Measurements from ENCODE around the gene SMIM45.

The SMIM45 gene

DNA sequence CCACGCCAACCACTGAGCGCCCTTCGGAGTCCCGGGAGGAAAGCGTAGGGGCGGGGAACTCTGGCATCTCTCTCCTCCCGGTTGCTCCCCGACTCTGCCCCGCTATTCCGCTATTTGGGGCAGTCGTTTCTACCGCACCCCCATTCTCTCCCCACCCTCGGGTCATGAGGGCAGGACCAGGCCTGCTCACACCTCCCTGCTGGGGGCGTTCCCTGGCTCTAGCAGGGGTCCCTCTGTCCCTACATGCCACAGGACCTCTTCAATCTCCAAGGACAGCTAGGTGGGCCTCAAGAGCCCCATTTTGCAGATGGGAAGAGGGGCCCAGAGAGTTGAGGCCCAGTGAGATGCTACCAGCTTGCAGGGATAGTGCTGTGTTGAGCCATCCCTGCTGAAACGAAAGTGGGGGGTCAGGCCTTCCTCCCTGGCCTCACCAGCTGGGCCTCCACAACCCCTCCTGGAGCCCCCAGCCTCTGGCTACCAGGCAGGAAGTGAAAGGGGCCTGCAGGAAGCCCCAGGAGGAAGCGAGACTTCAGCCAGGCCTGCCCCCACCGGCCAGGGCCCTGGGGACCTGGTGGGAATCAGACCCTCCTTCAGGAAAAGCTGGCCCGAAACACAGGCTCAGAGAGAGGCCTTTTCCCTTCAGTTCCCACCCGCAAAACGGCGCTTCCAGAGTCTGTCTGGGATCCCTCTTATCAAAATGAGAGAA is 31.5 kb upstream of the SMIM45 start:
- Histone ChIP-seq H3K27ac (no peak overlapping the region), H4K20me1 (ENCODE audit: insufficient read depth) (no peaks in the 10 kb centered on the region), H3K4me1 (ENCODE audit: low read depth, poor library complexity, severe bottlenecking) (no peaks in the 10 kb centered on the region), H2AFZ (ENCODE audit: low read depth) (no peak overlapping the region), H3K4me3 (IDR thresholded peaks at IDR 0.05; ENCODE audit: insufficient read depth, low read depth, low read length) (no peak overlapping the region), H3K9ac (no peak overlapping the region), H3K4me2 (no peak overlapping the region), H3K27me3 (ENCODE audit: insufficient read depth, low read depth) (peaks cover 18% of the 10 kb centered on the region), H3K79me2 (ENCODE audit: insufficient read depth, low read depth) (no peaks in the 10 kb centered on the region), H3K36me3 (ENCODE audit: insufficient read depth) (no peaks in the 10 kb centered on the region)
- no peak for TF ChIP-seq CTCF (conservative IDR thresholded peaks at IDR 0.05; ENCODE audit: low read depth, low read length)

DNA sequence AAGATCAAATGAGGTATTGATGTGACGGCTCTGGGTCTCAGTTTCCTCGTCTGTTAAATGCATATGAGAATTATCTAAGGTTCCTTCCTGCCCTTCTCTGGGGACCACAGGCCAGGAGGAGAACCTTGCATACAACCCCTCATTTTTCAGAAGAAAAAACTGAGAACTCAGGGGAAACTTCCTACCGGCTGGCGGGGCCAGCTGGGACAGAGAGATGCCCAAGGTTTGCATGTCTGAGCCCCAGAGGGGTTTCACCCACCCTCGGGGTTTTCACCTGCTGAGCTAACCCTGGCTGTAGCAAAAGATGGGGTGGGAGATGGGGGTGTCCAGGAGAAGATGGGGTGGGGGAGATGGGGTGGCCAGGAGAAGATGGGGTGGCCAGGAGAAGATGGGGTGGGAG is 29.6 kb upstream of the SMIM45 start:
- no peaks in the 10 kb centered on the region for H3K36me3 ChIP-seq (ENCODE audit: insufficient read depth)
- TF ChIP-seq CTCF (conservative IDR thresholded peaks at IDR 0.05; ENCODE audit: low read depth, low read length) = no peak
- no peak overlapping the region for H3K4me2 ChIP-seq
- H3K27ac ChIP-seq = no peak overlapping the region
- no peak overlapping the region for H3K4me3 ChIP-seq (IDR thresholded peaks at IDR 0.05; ENCODE audit: insufficient read depth, low read depth, low read length)
- peaks cover 21% of the 10 kb centered on the region for H3K27me3 ChIP-seq (ENCODE audit: insufficient read depth, low read depth)
- no peak overlapping the region for H3K9ac ChIP-seq
- no peaks in the 10 kb centered on the region for H3K79me2 ChIP-seq (ENCODE audit: insufficient read depth, low read depth)
- no peak overlapping the region for H2AFZ ChIP-seq (ENCODE audit: low read depth)
- H4K20me1 ChIP-seq (ENCODE audit: insufficient read depth) = no peaks in the 10 kb centered on the region
- peaks cover 3% of the 10 kb centered on the region for H3K4me1 ChIP-seq (ENCODE audit: low read depth, poor library complexity, severe bottlenecking)

GRCh38 chr22:41922940-41923594 is 28.9 kb upstream of the SMIM45 start:
- H3K27ac ChIP-seq = no peak overlapping the region
- H3K4me3 ChIP-seq (IDR thresholded peaks at IDR 0.05; ENCODE audit: insufficient read depth, low read depth, low read length) = no peak overlapping the region
- H3K9ac ChIP-seq = no peak overlapping the region
- H4K20me1 ChIP-seq (ENCODE audit: insufficient read depth) = no peaks in the 10 kb centered on the region
- TF ChIP-seq CTCF (conservative IDR thresholded peaks at IDR 0.05; ENCODE audit: low read depth, low read length) = no peak
- H3K4me1 ChIP-seq (ENCODE audit: low read depth, poor library complexity, severe bottlenecking) = peaks cover 3% of the 10 kb centered on the region
- H3K4me2 ChIP-seq = no peak overlapping the region
- H2AFZ ChIP-seq (ENCODE audit: low read depth) = no peak overlapping the region
- no peaks in the 10 kb centered on the region for H3K36me3 ChIP-seq (ENCODE audit: insufficient read depth)
- peaks cover 24% of the 10 kb centered on the region for H3K27me3 ChIP-seq (ENCODE audit: insufficient read depth, low read depth)
- no peaks in the 10 kb centered on the region for H3K79me2 ChIP-seq (ENCODE audit: insufficient read depth, low read depth)

DNA sequence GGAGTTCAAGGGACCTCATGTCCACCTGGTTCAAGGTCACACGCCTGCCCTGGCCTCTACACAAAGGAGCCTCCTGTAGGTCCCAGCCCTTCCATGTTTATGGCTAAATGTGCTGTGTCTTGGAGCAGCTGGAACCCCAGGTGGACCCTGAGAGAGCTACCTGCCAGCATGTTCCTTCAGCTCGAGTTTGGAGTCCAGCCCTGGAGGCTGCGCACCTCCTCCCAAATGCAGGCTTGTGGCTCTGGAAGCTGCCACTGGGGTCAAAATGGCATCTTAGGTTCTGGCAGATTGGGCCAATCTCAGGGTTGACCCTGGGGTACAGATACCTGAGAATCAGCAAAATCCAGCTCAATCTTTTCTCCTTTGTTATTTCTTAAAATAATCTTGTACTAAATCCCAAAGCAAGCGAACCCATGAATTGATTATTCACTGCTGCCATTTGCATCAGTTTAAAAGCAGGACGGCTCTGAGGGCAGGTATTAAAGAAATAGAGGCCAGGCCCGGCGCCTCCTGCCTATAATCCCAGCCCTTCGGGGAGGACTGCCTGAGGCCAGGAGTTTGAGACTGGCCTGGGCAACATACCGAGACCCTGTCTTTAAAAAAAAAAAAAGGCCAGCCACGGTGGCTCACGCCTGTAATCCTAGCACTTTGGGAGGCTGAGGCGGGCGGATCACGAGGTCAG is 28.2 kb upstream of the SMIM45 start:
- Histone ChIP-seq H3K27me3 (ENCODE audit: insufficient read depth, low read depth) (peaks cover 24% of the 10 kb centered on the region), H3K4me3 (IDR thresholded peaks at IDR 0.05; ENCODE audit: insufficient read depth, low read depth, low read length) (no peak overlapping the region), H3K27ac (no peak overlapping the region), H2AFZ (ENCODE audit: low read depth) (no peak overlapping the region), H3K36me3 (ENCODE audit: insufficient read depth) (no peaks in the 10 kb centered on the region), H4K20me1 (ENCODE audit: insufficient read depth) (no peaks in the 10 kb centered on the region), H3K9ac (no peak overlapping the region), H3K79me2 (ENCODE audit: insufficient read depth, low read depth) (no peaks in the 10 kb centered on the region), H3K4me2 (no peak overlapping the region), H3K4me1 (ENCODE audit: low read depth, poor library complexity, severe bottlenecking) (peaks cover 3% of the 10 kb centered on the region)
- no peak for TF ChIP-seq CTCF (conservative IDR thresholded peaks at IDR 0.05; ENCODE audit: low read depth, low read length)
